Glomerular visceral epithelial cell (primary cell): ENCODE measurements around the gene FKBP1A.

Source experiments
- DNase-seq: peaks from one replicate; pipeline ENCODE4 v3.0.0-alpha.2; 2016; ENCODE audit errors: extremely low spot score

Gene FKBP1A

DNA sequence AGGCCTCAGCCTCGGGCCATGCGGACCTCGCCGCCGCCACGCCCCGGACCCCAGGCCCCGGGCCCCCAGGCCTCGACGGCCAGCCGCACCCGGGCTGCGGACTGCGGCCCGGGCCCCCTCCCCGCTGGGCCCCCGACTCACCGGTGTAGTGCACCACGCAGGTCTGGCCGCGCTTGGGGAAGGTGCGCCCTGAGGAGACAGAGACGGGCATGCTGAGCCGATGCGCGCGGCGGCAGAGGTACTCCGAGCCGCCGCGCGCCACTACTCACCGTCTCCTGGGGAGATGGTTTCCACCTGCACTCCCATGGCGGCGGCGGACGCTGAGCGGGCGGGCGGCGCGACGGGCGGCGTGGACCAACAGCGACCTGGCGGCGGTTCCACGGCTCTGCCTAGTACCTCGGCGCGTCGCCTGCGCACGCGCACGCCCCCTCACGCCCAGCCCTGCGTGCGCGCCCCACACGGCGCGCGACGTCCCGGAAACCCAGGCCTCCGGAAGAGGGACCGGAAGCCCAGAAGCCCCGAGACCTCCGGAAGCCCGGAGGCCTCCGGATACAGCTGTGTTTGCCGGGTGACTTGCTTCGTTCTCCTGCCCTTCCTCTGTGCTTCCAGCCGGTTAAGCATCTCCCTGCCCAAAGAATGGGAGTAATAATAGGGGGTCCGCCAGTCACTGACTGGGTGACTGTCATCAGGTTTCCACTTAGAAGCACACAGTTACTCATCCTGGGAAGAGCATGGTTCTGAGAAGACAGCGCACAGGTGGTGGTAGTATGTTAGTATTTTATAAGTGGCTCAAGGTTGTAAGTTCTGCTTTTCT is at the start of gene FKBP1A:
FKBP1A (minus strand) TSS at position 362 of the 814 bp plus-strand sequence; CDS start at position 306, 56 bp downstream.
- DNase-seq = peak; percentile 96

DNA sequence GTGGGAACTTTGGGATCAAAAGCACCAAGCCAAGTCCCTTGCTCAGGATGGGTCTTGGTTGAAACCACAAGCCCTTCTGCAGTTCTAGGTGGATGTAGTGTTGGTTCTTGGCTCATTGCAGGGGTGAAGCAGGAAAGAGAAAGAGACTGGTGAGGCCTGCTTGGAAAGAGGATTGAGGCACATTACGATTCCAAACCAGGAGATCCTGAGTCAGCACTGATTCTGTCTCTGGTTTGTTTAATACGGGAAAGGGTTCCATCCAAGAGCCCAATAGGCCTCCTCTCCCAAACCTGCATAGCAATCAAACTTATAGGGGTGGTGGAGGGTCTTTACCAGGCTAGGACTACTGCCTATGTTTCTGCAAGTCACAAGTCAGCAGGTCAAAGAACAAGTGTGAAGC is 49.5 kb upstream of the FKBP1A start:
- DNase-seq = no peak

DNA sequence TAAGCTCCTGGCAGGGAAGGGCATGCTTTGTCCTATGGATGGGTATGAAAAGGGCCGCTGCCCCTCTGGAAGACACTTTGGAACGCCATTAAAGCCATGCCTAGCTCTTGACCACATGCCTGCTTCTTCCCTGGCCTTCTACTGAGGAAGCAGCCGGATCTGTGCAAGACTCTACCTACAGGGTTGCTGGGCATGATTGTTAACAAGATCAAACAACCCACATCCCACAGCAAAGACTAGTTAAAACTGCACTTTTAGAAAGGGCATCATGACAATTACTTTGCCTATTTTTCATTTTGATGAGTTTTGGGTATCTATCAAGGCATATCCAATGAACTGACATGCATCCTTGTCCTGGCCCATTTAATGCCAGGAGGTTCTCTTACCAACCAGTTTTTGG is 48.3 kb upstream of the FKBP1A start:
- DNase-seq = no peak

DNA sequence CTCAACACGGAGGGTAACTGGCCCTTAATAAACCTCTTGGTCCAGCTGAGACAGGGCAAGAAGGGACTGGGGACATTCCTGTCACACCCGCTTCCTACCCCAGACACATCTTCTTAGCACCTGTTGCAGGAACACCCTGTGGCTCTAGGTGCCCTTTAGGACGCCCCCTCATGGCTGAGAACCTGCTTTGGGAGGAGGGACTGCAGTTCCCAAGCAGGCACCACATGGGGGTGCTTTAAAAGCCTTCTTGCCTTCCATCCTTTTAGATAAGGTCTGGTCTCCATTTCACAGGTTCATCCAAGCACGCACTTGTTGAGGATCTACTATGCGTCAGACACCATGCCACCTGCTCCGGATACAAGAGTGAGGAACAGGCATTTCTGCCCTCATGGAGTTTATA is 47.2 kb upstream of the FKBP1A start:
- peak; percentile 23 for DNase-seq

DNA sequence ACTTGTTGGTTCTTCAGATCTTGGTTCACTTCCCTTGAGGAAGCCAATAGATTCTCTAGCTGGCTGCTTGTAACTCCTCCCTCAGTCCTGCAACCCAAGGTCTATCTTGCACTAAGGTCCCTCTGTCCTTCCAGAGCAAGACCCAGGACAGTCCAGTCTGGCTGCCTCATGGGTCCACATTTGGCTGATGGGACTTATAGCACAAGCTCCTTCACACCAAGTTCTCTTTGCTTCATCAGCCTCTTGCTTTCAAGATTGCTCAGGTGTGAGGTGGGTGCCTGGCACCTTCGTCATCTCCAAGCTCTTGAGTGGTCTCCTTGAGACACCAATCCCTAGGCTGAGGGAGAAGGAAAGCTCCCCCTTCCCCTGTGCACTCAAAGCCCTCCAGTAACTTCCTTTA is 45.5 kb upstream of the FKBP1A start:
- no peak for DNase-seq

DNA sequence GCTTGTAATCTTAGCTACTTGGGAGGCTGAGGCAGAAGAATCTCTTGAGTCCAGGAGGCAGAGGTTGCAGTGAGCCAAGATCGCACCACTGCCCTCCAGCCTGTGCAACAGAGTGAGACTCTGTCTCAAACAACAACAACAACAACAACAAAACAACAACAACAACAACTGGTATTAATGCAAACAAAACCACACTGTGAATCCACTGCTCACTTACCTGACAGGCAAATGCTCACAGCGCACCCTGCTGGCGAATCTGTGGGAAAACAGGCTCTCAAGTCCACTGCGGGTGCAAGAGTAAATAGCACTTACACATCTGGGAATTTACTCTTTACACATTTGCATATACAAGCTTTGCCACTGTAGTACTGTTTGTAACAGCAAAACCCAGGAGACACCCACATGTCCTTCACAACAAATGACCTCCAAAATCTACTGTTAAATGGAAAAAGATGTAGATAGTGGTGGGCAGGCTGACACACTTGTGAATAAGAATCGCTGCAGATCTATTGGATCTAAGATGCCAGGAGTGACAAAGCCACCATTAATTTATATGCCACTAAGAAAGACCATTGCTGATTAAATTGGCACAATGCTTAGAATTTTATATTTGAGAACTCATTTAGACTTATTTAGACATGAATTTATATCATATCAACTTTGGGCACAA is 44.5 kb upstream of the FKBP1A start:
- DNase-seq = peak; percentile 80

DNA sequence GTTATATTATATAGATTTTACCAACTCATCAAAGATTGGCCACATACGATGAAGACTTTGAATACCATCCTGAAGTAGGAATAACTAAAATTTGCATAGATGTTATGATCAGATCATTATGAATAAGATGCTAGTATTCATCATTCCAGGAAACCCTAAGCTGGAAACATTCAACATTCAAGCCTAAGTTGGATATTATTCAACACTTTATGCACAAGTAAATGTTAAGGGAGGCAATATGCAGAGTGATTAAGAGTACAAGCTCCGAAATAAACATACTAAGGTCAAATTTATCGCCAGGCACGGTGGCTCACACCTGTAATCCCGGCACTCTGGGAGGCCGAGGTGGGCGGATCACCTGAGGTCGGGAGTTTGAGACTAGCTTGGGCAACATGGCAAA is 43.4 kb upstream of the FKBP1A start:
- no peak for DNase-seq

DNA sequence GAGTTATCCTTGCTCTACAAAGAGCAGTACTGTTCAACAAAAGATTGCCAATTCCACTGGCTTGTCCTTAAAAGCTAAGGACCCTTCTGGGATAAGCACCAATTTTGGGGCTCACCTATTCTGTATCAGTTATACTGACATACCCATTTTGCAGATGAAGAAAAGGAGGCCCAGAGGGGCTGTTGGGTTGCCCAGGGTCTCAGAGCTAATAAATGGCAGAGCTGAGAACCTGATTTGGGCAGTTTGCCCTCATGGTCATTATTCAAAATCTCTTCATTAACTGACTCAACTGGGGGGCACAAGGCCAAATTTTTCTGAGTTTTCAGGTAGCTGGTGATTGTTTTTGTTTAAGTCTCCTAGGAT is 42.5 kb upstream of the FKBP1A start:
- no peak for DNase-seq

DNA sequence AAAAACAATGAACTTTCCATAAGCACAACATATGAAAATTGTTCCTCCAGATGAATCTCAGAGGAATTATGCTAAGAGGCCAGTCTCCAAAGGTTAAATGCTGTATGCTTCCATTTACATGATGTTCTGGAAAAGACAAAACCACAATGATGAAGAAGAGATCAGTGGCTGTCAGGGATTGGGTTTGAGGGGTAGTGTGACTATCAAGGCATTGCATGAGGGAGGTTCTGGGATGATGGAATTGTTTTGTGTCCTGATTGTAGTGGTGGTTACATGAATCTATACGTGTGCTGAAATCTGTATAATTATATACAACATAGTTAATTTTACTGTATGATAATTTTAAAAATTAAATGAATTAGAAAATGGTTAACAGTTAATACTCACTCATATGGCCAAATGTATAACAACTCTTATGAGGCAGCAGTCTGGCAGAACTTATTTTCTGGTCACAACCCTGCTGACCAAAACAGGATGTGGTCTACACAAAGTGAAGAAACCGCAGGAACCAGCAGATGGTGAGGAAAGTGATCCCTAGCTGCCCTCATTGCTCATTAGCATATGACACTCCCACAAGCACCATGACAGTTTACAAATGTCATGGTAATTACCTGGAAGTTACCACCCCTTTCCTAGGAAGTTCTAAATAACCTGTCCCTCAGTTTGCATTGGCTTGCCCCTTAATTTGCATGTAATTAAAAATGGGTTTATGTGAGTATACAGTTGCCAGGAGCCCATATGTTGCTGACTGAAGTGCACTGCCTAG is 41.9 kb upstream of the FKBP1A start:
- DNase-seq = peak; percentile 89

DNA sequence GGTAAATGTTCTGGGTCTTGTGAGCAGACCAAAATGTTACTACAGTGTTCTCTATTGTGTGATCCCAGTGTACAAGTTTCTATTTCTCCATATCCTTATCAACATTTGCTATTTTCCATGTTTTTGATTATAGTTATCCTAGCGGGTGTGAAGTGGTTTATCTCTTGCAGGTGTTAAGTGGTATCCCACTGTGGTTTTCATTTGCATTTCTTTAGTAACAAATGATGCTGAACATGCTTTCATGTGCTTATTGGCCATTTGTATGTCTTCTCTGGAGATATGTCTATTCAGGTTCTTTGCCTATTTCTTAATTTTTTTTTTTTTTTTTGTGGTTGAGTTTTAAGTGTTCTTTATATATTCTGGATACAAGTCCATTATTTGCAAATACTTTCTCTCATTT is 38.3 kb upstream of the FKBP1A start:
- DNase-seq = no peak

DNA sequence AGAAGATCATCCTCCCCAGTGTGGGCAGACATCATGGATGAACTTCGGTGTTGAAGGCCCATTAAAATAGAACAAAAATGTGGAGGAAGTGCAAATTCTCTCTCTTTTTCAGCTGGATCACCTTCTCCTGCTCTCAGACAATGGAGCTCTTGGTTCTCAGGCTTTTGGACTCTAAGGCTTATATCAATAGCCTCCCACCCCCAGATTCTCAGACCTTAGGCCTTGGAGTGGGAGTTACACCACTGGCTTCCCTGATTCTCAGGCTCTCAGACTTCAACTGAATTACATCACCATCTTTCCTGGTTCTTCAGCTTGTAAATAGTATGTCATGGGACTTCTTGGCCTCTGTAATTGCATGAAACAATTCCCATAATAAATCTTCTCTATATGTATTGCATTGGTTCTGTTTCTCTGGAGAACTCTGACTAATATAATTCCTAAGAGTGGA is 37.2 kb upstream of the FKBP1A start:
- DNase-seq = no peak

DNA sequence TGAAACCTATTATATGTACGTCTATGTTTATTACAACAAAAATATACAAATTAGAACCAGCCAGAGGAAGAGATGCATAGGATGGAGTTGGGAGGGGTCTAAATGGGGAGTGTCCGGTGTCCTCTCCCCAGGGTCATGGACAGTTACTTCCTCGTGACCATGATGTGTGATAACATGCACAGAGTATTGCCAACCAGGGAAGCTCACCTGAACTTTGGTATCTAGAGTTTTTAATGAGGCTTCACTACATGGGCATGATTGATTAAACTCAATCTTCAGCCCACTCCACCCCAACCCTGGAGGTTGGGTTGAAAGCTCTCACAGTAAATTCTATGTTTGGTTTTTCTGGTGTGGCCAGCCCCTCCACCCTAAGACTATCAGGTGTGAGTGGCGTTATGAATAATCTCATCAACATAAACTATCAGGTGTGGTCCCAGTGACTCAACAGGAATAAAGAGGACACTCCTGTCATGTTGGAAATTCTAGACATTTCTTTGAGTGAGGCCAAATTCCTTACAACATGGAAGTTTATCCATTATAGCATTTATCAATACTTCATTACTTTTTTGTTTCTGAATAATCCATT is 36.4 kb upstream of the FKBP1A start:
- no peak for DNase-seq

DNA sequence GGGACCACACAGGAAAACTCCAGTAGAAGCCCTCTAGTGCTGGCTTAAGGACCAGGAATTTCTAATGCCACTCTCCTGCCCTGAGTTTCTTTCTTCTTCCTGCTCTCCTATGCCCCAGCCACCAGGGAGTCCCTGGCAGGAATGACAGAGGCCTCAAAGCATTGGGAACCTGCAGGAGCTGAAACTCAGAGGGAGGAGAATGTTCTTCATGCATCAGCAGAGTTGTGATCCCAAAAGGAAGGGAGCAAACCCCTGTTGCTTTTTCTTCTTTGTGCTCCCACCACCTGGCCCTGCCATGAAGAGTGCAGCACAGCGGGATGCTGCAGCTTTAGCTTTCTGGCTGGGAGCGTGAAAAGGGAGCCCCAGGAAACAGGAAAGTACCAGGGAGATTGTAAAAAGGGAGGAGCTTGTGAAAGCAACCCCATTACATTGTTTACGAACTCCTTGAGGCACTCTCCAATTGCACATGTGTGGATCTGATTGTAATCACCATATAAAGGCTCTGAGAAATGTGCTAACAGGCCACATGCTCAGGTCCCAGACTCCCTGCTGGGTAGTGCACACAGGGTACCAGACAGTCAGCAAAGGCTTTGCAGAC is 34.7 kb upstream of the FKBP1A start:
- no peak for DNase-seq

DNA sequence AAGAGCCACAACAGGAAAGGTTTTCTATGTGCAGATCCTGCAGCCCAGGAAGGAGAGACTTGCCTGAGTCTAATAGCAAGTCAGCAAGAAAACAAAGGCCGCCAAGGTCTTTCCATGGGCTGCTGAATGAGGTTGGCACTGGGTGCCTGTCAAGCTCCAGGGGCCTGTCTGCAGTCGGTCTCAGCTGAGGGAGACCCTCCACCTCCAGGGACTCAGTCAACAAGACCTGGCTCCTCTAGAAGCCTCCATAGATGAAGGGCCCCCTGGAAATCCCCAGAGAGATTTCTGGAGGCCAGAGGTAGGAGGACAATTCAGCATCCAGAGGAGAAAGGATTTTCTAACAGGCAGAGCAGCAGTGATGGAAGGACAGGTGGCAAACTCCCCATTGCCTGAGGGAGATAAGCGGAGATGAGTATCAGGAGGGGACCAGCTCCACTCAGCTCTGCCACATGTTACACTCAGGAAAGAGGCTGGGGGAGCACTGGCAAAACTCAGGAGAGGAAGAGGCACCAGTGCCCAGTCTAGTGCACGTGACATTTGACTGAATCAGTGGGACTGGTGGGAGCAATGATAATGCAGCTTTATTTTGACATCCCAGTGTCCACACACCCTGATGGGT is 33.5 kb upstream of the FKBP1A start:
- no peak for DNase-seq

DNA sequence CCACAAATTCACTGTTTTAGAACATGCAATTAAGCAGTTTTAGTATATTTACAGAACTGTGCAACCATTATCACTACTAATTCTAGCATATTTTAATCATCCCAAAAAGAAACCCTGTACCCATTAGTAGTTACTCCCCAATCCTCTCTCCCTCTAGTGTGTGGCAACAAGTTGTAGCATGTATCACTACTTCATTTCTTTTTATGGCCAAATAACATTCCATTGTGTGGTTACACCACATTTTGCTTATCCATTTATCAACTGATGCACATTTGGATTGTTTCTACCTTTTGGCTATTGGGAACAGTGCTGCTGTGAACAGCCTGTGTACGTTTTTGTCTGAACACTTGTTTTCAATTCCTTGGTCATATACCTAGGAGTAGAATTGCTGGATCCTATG is 31.5 kb upstream of the FKBP1A start:
- no peak for DNase-seq

DNA sequence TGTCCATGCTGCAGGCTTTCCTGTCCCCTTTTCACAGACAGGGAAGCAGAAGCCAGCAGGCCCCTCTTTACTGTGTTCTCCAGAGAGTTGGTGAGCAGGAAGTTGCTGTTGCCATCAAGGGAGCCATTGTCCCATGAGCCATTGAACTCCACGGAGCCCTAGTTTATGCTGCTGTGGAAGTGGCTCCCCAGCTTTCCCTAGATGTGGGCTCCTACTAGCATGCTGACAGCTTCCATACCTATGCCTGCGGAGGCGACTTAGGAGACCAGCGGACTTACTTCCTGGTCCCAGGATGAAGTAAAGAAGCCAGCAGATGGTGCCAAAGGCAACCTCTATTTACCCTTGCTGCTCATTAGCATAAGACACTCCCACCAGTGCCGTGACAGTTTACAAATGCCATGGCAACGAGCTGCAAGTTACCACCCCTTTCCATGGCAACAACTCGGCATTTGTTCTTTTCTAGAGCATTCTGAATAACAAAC is 30.8 kb upstream of the FKBP1A start:
- DNase-seq = peak; percentile 24

DNA sequence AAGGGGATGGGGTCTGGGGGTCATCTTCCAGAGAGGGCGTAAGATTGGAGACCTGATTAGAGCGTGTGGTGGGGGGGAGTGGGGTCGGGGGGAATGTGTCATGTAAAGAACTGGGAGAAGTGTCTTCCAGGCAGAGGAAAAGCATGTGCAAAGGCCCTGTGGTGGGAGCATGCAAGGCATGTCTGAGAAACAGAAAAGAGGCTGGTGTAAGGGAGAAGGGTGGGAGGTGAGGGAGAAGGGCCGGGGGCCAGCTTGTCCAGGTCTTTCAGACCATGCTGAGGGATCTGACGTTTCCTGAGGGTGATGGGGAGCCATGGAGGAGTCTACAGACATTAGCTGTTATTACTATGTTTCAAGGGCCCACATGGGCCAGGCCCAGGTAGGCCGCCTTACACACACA is 30.4 kb upstream of the FKBP1A start:
- DNase-seq = no peak

DNA sequence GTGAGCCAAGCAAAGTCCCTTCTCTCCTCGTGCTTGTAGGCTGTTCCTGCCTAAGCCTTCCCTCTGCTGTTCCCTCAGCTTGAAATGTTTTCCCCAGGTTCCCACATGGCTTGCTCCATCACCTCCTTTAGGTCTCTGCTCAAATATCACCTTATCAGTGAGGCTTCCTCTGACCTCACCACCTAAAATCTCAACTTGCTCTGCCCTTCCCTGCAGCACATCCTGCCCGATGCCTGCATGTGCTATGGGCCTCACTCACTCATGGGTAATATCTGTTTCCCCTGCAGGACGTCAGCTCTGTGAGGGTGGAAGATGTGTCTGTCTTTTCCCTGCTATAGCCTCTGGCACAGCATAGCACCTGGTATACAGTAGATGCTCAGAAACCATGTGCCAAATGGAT is 29.9 kb upstream of the FKBP1A start:
- DNase-seq = no peak

DNA sequence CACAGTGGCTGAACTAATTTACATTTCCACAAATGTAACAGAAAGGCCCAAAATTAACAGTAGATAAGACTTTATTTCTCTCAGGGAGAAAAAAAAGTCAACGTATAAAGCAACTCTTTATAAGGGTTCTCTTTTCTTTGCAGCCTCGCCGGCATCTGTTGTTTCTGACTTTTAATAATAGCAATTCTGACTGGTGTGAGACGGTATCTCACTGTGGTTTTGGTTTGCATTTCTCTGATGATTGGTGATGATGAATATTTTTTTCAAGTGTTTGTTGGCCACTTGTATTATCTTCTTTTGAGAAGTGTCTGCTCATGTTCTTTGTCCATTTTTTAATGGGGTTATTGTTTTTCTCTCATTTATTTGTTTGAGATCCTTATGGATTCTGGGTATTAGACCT is 27.2 kb upstream of the FKBP1A start:
- no peak for DNase-seq

DNA sequence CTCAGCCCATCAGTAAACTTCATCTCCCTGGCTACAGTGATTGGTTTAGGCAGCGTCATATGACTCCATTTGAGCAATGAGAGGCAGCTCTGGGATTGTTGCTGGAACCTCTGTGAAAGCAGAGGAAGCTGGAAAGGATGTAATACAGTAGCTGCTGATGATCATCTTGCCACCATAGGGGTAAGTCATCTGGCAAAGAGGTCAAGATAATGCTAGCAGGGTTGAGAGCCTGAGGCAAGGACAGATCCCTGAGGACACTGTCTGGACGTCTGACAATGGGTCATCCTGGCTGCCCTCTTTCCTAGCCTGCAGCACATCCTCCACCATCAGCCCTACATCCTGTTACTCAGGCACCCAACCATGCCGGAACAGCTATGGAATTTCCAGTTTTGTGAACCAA is 25.5 kb upstream of the FKBP1A start:
- DNase-seq = peak; percentile 35

DNA sequence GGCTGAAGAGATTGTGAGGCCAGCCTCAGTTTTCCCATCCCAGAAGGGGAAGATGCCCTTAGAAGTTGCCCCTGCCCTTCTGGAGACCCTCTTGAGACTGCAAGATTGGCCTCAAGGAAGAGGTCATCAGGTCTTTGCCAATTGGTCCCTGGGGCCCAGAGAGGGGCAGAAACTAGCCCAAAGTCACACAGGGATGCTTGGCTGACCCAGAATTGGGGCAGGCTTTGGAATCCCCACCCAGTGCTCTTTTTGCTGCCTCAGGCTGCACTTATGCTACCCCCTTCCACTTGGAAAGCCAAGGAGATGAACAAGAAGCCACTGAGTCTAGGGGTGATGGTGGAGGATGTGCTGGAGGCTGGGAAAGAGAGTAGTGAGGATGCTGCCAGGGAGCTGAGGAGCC is 24.9 kb upstream of the FKBP1A start:
- DNase-seq = no peak
